Large intestine (tissue), 3 donors: ENCODE data around the gene SAMD4A. TPM values are rescaled to one million over a fixed set of nuclear protein-coding genes. Genes with fewer than 3 reads are reported as not detected.
A peak's percentile ranks its signal among the peaks of the same experiment; 100 is the strongest.

ENCODE experiments used
- DNase-seq, 2 donors: peaks; one replicate each; pipeline versions ENCODE4 v3.0.0 to v3.0.0-alpha.2; 2013
- H3K27ac ChIP-seq: one replicate; pipeline ENCODE4 v1.5.1; 2013; ENCODE audit warnings: low read length
- H3K27me3 ChIP-seq: 2 replicates; pipeline ENCODE4 v1.6.1; 2013; ENCODE audit warnings: low read length; ENCODE audit not compliant: control insufficient read depth, insufficient read depth
- H3K36me3 ChIP-seq: 2 replicates; pipeline ENCODE4 v1.6.1; 2013; ENCODE audit warnings: low read length; ENCODE audit not compliant: control insufficient read depth, insufficient read depth
- H3K4me1 ChIP-seq: one replicate; pipeline ENCODE4 v1.6.1; 2013; ENCODE audit warnings: low read length; ENCODE audit not compliant: control insufficient read depth, insufficient read depth
- H3K4me3 ChIP-seq: one replicate; pipeline ENCODE4 v1.5.1; 2013; ENCODE audit warnings: low read length
- H3K9me3 ChIP-seq: one replicate; pipeline ENCODE4 v1.6.1; 2013; ENCODE audit warnings: mild to moderate bottlenecking, low read depth, low read length, moderate library complexity; ENCODE audit not compliant: control insufficient read depth
- WGBS: methylation state at CpG from one replicate; pipeline ENCODE4 v1.1.5; 2013; ENCODE audit warnings: low lambda C conversion rate; ENCODE audit not compliant: insufficient coverage; 5-methylcytosine and 5-hydroxymethylcytosine counted together
- polyA plus RNA-seq: library from polyadenylated mRNA; unstranded; fragments of 120-200 nt; gene quantifications from one replicate; pipeline ENCODE4 v1.2.1, GENCODE V29; 2013

Gene SAMD4A
- polyA plus RNA-seq, 1 donor, result 17.7 TPM

GRCh38 chr14:54652605-54653052 lies 85.7 kb downstream of the SAMD4A start:
- Histone ChIP-seq H3K36me3 (no peaks in the 10 kb centered on the region), H3K27ac (peak overlapping the region; percentile 69), H3K4me1 (peaks cover 4% of the 10 kb centered on the region), H3K27me3 (no peaks in the 10 kb centered on the region), H3K4me3 (no peak overlapping the region), H3K9me3 (no peaks in the 10 kb centered on the region)
- no peak for DNase-seq
- 92% methylated on average over 5 of the region's 11 CpGs for WGBS

- no peak for DNase-seq
- 78% methylated on average over 4 of the region's 11 CpGs for WGBS
- Histone ChIP-seq H3K4me3 (no peak overlapping the region), H3K36me3 (no peaks in the 10 kb centered on the region), H3K4me1 (peaks cover 4% of the 10 kb centered on the region), H3K9me3 (no peaks in the 10 kb centered on the region), H3K27ac (no peak overlapping the region), H3K27me3 (no peaks in the 10 kb centered on the region)
Observed at GRCh38 chr14:54653712-54654469, 87.0 kb downstream of the SAMD4A start.

GRCh38 chr14:54654605-54655004 lies 87.7 kb downstream of the SAMD4A start:
- Histone ChIP-seq H3K4me3 (no peak overlapping the region), H3K27me3 (no peaks in the 10 kb centered on the region), H3K9me3 (no peaks in the 10 kb centered on the region), H3K36me3 (no peaks in the 10 kb centered on the region), H3K4me1 (peaks cover 4% of the 10 kb centered on the region), H3K27ac (no peak overlapping the region)
- no peak for DNase-seq
- no CpG with 5 or more reads among the region's 2 CpGs for WGBS

- H3K9me3 ChIP-seq, result no peaks in the 10 kb centered on the region
- no CpG with 5 or more reads among the region's 3 CpGs for WGBS
- no peaks in the 10 kb centered on the region for H3K27me3 ChIP-seq
- DNase-seq, result no peak
- H3K36me3 ChIP-seq, result no peaks in the 10 kb centered on the region
- no peak overlapping the region for H3K4me3 ChIP-seq
- no peaks in the 10 kb centered on the region for H3K4me1 ChIP-seq
- no peak overlapping the region for H3K27ac ChIP-seq
Observed at GRCh38 chr14:54658836-54659235, 91.9 kb downstream of the SAMD4A start.

GRCh38 chr14:54659365-54659764 lies 92.4 kb downstream of the SAMD4A start:
- whole genome bisulfite sequencing, result 75% methylated on average over 4 of the region's 6 CpGs
- Histone ChIP-seq H3K4me1 (no peaks in the 10 kb centered on the region), H3K9me3 (no peaks in the 10 kb centered on the region), H3K4me3 (no peak overlapping the region), H3K27me3 (no peaks in the 10 kb centered on the region), H3K27ac (no peak overlapping the region), H3K36me3 (no peaks in the 10 kb centered on the region)
- DNase-seq, result no peak

- 40% methylated on average over 1 of the region's 4 CpGs for WGBS
- Histone ChIP-seq H3K4me3 (no peak overlapping the region), H3K27me3 (no peaks in the 10 kb centered on the region), H3K27ac (no peak overlapping the region), H3K4me1 (no peaks in the 10 kb centered on the region), H3K36me3 (no peaks in the 10 kb centered on the region), H3K9me3 (no peaks in the 10 kb centered on the region)
- no peak for DNase-seq
Observed at GRCh38 chr14:54660604-54661111, 93.7 kb downstream of the SAMD4A start.

- no peaks in the 10 kb centered on the region for H3K4me1 ChIP-seq
- DNase-seq, result no peak
- H3K36me3 ChIP-seq, result no peaks in the 10 kb centered on the region
- H3K27ac ChIP-seq, result no peak overlapping the region
- WGBS, result no CpG with 5 or more reads among the region's 7 CpGs
- no peak overlapping the region for H3K4me3 ChIP-seq
- no peaks in the 10 kb centered on the region for H3K9me3 ChIP-seq
- H3K27me3 ChIP-seq, result no peaks in the 10 kb centered on the region
Observed at GRCh38 chr14:54662491-54663133, 95.7 kb downstream of the SAMD4A start.

- H3K27me3 ChIP-seq, result no peaks in the 10 kb centered on the region
- no peak overlapping the region for H3K4me3 ChIP-seq
- no peak for DNase-seq
- H3K4me1 ChIP-seq, result no peaks in the 10 kb centered on the region
- H3K27ac ChIP-seq, result no peak overlapping the region
- H3K9me3 ChIP-seq, result no peaks in the 10 kb centered on the region
- WGBS, result no CpG with 5 or more reads among the region's 2 CpGs
- no peaks in the 10 kb centered on the region for H3K36me3 ChIP-seq
Observed at GRCh38 chr14:54664961-54665360, 98.0 kb downstream of the SAMD4A start.

- Histone ChIP-seq H3K4me3 (no peak overlapping the region), H3K9me3 (no peaks in the 10 kb centered on the region), H3K27ac (no peak overlapping the region), H3K36me3 (no peaks in the 10 kb centered on the region), H3K4me1 (no peaks in the 10 kb centered on the region), H3K27me3 (no peaks in the 10 kb centered on the region)
- WGBS, result no CpG with 5 or more reads among the region's 1 CpG
- no peak for DNase-seq
Observed at GRCh38 chr14:54665946-54666345, 99.0 kb downstream of the SAMD4A start.

- Histone ChIP-seq H3K27ac (no peak overlapping the region), H3K27me3 (no peaks in the 10 kb centered on the region), H3K4me3 (no peak overlapping the region), H3K4me1 (no peaks in the 10 kb centered on the region), H3K9me3 (no peaks in the 10 kb centered on the region), H3K36me3 (no peaks in the 10 kb centered on the region)
- no peak for DNase-seq
- 100% methylated on average over 1 of the region's 4 CpGs for WGBS
Observed at GRCh38 chr14:54667026-54667744, 100.3 kb downstream of the SAMD4A start.
